Common myeloid progenitor, CD34-positive (primary cell): ENCODE data around the gene RHBDD1.

Experiments
- CTCF ChIA-PET: fragments of 350-600 bp; sonication (Branson Sonifier 250); formaldehyde crosslinking; loops from one replicate; lab custom pipeline; 2021; ENCODE audit warnings: antibody characterized with exemption; lab: Charles Lee
- POLR2A ChIA-PET: fragments of 350-600 bp; sonication (Branson Sonifier 250); formaldehyde crosslinking; loops from one replicate; lab custom pipeline; 2021; ENCODE audit warnings: antibody characterized with exemption; lab: Charles Lee
- DNase-seq, 3 donors: peaks; one replicate each; pipeline versions ENCODE4 v3.0.0 to v3.0.0-alpha.2; 2013
- H3K27ac ChIP-seq, 2 experiments: 1 replicate in 1 of 2; 2 replicates in 1 of 2; pipeline ENCODE4 v1.7.0; 2013; ENCODE audit warnings: inconsistent platforms in 2 of 2, low read length in 2 of 2, mild to moderate bottlenecking in 2 of 2, low read depth in 1 of 2, moderate library complexity in 1 of 2; ENCODE audit not compliant: severe bottlenecking in 2 of 2, insufficient read depth in 1 of 2, poor library complexity in 1 of 2
- H3K27me3 ChIP-seq, 5 experiments: replicated peaks in 2 of 5; 1 replicate in 3 of 5; 2 replicates in 2 of 5; pipeline versions ENCODE4 v1.6.1 to v1.7.0; 2013; ENCODE audit warnings: low read length in 4 of 5, mild to moderate bottlenecking in 2 of 5, moderate library complexity in 2 of 5, inconsistent platforms in 1 of 5; ENCODE audit not compliant: insufficient read depth in 5 of 5, control insufficient read depth in 4 of 5
- H3K36me3 ChIP-seq, 4 experiments: 1 replicate in 2 of 4; 2 replicates in 2 of 4; pipeline versions ENCODE4 v1.6.1 to v1.7.0; 2013; ENCODE audit warnings: low read length in 3 of 4, control low read depth in 1 of 4, mild to moderate bottlenecking in 1 of 4; ENCODE audit not compliant: control insufficient read depth in 4 of 4, insufficient read depth in 4 of 4
- H3K4me1 ChIP-seq, 4 experiments: 1 replicate in 3 of 4; 2 replicates in 1 of 4; pipeline versions ENCODE4 v1.6.1 to v1.7.1; 2013; ENCODE audit warnings: low read length in 3 of 4, mild to moderate bottlenecking in 3 of 4, control low read depth in 1 of 4, inconsistent platforms in 1 of 4, moderate library complexity in 1 of 4; ENCODE audit not compliant: control insufficient read depth in 4 of 4, insufficient read depth in 4 of 4; ENCODE audit errors: control extremely low read depth in 1 of 4
- H3K4me3 ChIP-seq, 7 experiments: 1 replicate in 4 of 7; 2 replicates in 3 of 7; pipeline versions ENCODE4 v1.5.1 to v1.7.0; 2013; ENCODE audit warnings: mild to moderate bottlenecking in 7 of 7, low read length in 6 of 7, moderate library complexity in 6 of 7, inconsistent platforms in 2 of 7, low read depth in 2 of 7, control low read depth in 1 of 7; ENCODE audit not compliant: insufficient read depth in 4 of 7, control insufficient read depth in 1 of 7; ENCODE audit errors: extremely low read depth in 1 of 7
- H3K9me3 ChIP-seq, 5 experiments: 1 replicate in 4 of 5; 2 replicates in 1 of 5; pipeline versions ENCODE4 v1.6.1 to v1.7.1; 2013; ENCODE audit warnings: low read length in 4 of 5, mild to moderate bottlenecking in 2 of 5, inconsistent platforms in 1 of 5, low read depth in 1 of 5, moderate library complexity in 1 of 5; ENCODE audit not compliant: control insufficient read depth in 4 of 5, insufficient read depth in 2 of 5; ENCODE audit errors: control extremely low read depth in 1 of 5
- WGBS: methylation state at CpG from one replicate; pipeline ENCODE4 v1.1.5; 2013; ENCODE audit not compliant: insufficient coverage; 5-methylcytosine and 5-hydroxymethylcytosine counted together

Gene RHBDD1

GRCh38 chr2:226873826-226874225, 38.0 kb downstream of the RHBDD1 start:
- no peak for DNase-seq
- no peaks in the 10 kb centered on the region for H3K27me3 ChIP-seq
- 100% methylated on average over 1 of the region's 1 CpG for WGBS
- peaks cover 0 to 11% (median 5%) of the 10 kb centered on the region in 4 experiments for H3K4me1 ChIP-seq
- H3K9me3 ChIP-seq = peaks cover 0 to 2% (median 0%) of the 10 kb centered on the region in 5 experiments
- POLR2A ChIA-PET = no interaction called here
- CTCF ChIA-PET = no interaction called here
- H3K27ac ChIP-seq = no peak overlapping the region
- H3K4me3 ChIP-seq = no peak overlapping the region
- peaks cover 0 to 11% (median 8%) of the 10 kb centered on the region in 4 experiments for H3K36me3 ChIP-seq

GRCh38 chr2:226874749-226875148, 38.9 kb downstream of the RHBDD1 start:
- CTCF ChIA-PET = no interaction called here
- H3K4me1 ChIP-seq = peaks cover 0 to 11% (median 5%) of the 10 kb centered on the region in 4 experiments
- no peak for DNase-seq
- H3K27me3 ChIP-seq = no peaks in the 10 kb centered on the region
- peaks cover 0 to 2% (median 0%) of the 10 kb centered on the region in 5 experiments for H3K9me3 ChIP-seq
- H3K4me3 ChIP-seq = no peak overlapping the region
- POLR2A ChIA-PET = no interaction called here
- no CpG with 5 or more reads among the region's 3 CpGs for WGBS
- peaks cover 0 to 11% (median 8%) of the 10 kb centered on the region in 4 experiments for H3K36me3 ChIP-seq
- no peak overlapping the region for H3K27ac ChIP-seq

- peaks cover 0 to 11% (median 8%) of the 10 kb centered on the region in 4 experiments for H3K36me3 ChIP-seq
- no peak for DNase-seq
- no peak overlapping the region for H3K27ac ChIP-seq
- ChIA-PET CTCF (no interaction called here), POLR2A (no interaction called here)
- H3K4me3 ChIP-seq = no peak overlapping the region
- H3K4me1 ChIP-seq = peaks cover 0 to 11% (median 5%) of the 10 kb centered on the region in 4 experiments
- peaks cover 0 to 2% (median 0%) of the 10 kb centered on the region in 5 experiments for H3K9me3 ChIP-seq
- H3K27me3 ChIP-seq = no peaks in the 10 kb centered on the region
- WGBS = 100% methylated on average over 3 of the region's 5 CpGs
These were observed 39.8 kb downstream of the RHBDD1 start for GRCh38 chr2:226875438-226876225.

- H3K27ac ChIP-seq = no peak overlapping the region
- WGBS = 100% methylated on average over 2 of the region's 3 CpGs
- peaks cover 0 to 11% (median 5%) of the 10 kb centered on the region in 4 experiments for H3K4me1 ChIP-seq
- no peak overlapping the region for H3K4me3 ChIP-seq
- DNase-seq = no peak
- no peaks in the 10 kb centered on the region for H3K27me3 ChIP-seq
- peaks cover 0 to 2% (median 0%) of the 10 kb centered on the region in 5 experiments for H3K9me3 ChIP-seq
- ChIA-PET CTCF (interaction anchor here (0.7 kb wide), 1 partner anchor 38 kb away, joined by 3 read pairs; no protein-coding TSS in a partner anchor), POLR2A (interaction anchor here (0.6 kb wide), 1 partner anchor 1032 kb away, joined by 3 read pairs; no protein-coding TSS in a partner anchor)
- peaks cover 0 to 11% (median 8%) of the 10 kb centered on the region in 4 experiments for H3K36me3 ChIP-seq
These were observed 41.6 kb downstream of the RHBDD1 start for GRCh38 chr2:226877491-226877890.

- peaks cover 0 to 7% (median 2%) of the 10 kb centered on the region in 4 experiments for H3K36me3 ChIP-seq
- DNase-seq = no peak
- no peaks in the 10 kb centered on the region for H3K4me1 ChIP-seq
- ChIA-PET CTCF (no interaction called here), POLR2A (no interaction called here)
- no peak overlapping the region for H3K27ac ChIP-seq
- no peaks in the 10 kb centered on the region for H3K27me3 ChIP-seq
- WGBS = no CpG with 5 or more reads among the region's 2 CpGs
- H3K9me3 ChIP-seq = no peaks in the 10 kb centered on the region
- H3K4me3 ChIP-seq = no peak overlapping the region
These were observed 45.4 kb downstream of the RHBDD1 start for GRCh38 chr2:226881287-226881686.

GRCh38 chr2:226882606-226883005, 46.8 kb downstream of the RHBDD1 start:
- no peak overlapping the region for H3K27ac ChIP-seq
- H3K4me1 ChIP-seq = no peaks in the 10 kb centered on the region
- H3K36me3 ChIP-seq = peaks cover 0 to 7% (median 2%) of the 10 kb centered on the region in 4 experiments
- 100% methylated on average over 3 of the region's 4 CpGs for WGBS
- H3K4me3 ChIP-seq = no peak overlapping the region
- no peaks in the 10 kb centered on the region for H3K27me3 ChIP-seq
- no peak for DNase-seq
- POLR2A ChIA-PET = no interaction called here
- CTCF ChIA-PET = no interaction called here
- no peaks in the 10 kb centered on the region for H3K9me3 ChIP-seq

GRCh38 chr2:226883296-226883795, 47.5 kb downstream of the RHBDD1 start:
- H3K4me3 ChIP-seq = no peak overlapping the region
- no peaks in the 10 kb centered on the region for H3K4me1 ChIP-seq
- H3K27me3 ChIP-seq = no peaks in the 10 kb centered on the region
- 100% methylated on average over 3 of the region's 4 CpGs for WGBS
- H3K36me3 ChIP-seq = peaks cover 0 to 7% (median 1%) of the 10 kb centered on the region in 4 experiments
- H3K27ac ChIP-seq = no peak overlapping the region
- H3K9me3 ChIP-seq = no peaks in the 10 kb centered on the region
- DNase-seq = no peak
- ChIA-PET POLR2A (no interaction called here), CTCF (no interaction called here)
